ENCODE data around the gene EVA1C. TPM values are rescaled to one million over a fixed set of nuclear protein-coding genes. Genes with fewer than 3 reads are reported as not detected.
"Not testable (repeated sequence)": the region's sequence is repeated elsewhere in the genome, so short reads cannot be mapped to it uniquely, and the experiment has no call there.

EVA1C gene
- total RNA-seq, 1 experiment from 2014 or later: 22.2 TPM

DNA sequence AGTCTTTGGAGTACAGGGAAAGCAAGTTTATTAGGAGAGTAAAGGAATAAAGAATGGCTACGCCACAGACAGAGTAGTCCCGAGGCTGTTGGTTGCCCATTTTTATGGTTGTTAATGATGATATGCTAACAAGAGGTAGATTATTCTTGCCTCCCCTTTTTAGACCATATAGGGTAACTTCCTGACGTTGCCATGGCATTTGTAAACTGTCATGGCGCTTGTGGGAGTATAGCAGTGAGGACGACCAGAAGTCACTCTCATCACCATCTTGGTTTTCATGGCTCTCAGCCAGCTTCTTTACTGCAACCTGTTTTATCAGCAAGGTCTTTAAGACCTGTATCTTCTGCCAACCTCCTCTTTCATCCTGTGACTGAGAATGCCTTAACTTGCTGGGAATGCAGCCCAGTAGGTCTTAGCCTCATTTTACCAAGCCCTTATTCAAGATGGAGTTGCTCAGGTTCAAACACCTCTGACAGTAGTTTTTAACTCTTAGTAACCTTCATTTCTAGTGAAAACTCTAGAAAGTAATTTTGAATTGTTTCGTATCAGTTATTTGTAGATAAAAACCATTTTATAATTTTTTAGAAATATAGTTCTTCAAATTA lies 146.6 kb downstream of the EVA1C start:
- Mint-ChIP-seq H3K9me3 (ENCODE audit: unreplicated experiment) (peaks cover under 1% of the 10 kb centered on the region), H3K27me3 (ENCODE audit: insufficient read depth, unreplicated experiment) (no peaks in the 10 kb centered on the region), H3K27ac (ENCODE audit: low read depth, unreplicated experiment) (no peak overlapping the region), H3K4me1 (ENCODE audit: insufficient read depth, unreplicated experiment) (peaks cover 6% of the 10 kb centered on the region), H3K36me3 (ENCODE audit: insufficient read depth, unreplicated experiment) (no peaks in the 10 kb centered on the region), H3K4me3 (ENCODE audit: unreplicated experiment) (no peak overlapping the region)
- no peak for DNase-seq (ENCODE audit: unreplicated experiment)
- no TSS peak for BruUV-seq (replicated peaks)
- ChIA-PET POLR2A (no interaction called here), CTCF (interaction anchor here (4.5 kb wide), 1 partner anchor 11 kb away, joined by 20 read pairs; no protein-coding TSS in a partner anchor)
- TF ChIP-seq, protein P1, sequence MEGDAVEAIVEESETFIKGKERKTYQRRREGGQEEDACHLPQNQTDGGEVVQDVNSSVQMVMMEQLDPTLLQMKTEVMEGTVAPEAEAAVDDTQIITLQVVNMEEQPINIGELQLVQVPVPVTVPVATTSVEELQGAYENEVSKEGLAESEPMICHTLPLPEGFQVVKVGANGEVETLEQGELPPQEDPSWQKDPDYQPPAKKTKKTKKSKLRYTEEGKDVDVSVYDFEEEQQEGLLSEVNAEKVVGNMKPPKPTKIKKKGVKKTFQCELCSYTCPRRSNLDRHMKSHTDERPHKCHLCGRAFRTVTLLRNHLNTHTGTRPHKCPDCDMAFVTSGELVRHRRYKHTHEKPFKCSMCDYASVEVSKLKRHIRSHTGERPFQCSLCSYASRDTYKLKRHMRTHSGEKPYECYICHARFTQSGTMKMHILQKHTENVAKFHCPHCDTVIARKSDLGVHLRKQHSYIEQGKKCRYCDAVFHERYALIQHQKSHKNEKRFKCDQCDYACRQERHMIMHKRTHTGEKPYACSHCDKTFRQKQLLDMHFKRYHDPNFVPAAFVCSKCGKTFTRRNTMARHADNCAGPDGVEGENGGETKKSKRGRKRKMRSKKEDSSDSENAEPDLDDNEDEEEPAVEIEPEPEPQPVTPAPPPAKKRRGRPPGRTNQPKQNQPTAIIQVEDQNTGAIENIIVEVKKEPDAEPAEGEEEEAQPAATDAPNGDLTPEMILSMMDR (IDR thresholded peaks at IDR 0.05; ENCODE audit: unreplicated experiment): no peak
- intact Hi-C loops (cut with micrococcal nuclease): no loop called here

DNA sequence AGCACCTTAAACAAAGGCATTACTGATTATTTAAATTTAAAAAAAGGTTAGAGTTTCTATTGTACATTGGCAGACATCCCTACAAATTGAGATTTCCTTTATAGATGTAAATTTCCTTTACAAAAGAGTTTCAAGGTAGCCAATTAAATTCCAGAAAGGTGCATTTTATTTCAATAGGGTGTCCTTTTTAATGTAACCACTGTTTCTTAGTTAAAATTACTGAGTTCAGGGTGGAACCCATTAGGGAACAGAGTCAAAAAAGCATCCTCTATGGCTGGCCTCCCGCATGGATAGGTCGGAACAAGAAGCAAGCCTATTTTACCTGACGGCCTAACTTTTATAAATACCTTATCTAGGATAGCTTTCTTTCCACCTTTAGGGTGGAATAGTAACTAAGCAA lies 148.4 kb downstream of the EVA1C start:
- intact Hi-C loops (cut with micrococcal nuclease): no loop called here

DNA sequence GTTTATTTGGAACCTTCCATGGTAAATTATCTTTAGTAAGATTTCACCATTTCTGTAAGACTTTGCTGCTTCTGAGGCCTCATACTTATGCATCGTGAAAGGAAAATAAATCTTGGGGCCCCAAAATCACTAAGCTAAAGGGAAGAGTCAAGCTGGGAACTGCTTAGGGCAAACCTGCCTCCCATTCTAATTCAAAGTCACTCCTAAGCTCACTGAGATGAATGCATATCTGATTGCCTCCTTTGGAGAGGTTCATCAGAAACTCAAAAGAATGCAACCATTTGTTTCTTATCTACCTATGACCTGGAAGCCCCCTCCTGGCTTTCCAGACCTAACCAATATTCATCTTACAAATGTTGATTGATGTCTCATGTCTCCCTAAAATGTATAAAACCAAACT lies 149.0 kb downstream of the EVA1C start:
- H3K27me3 Mint-ChIP-seq (ENCODE audit: insufficient read depth, unreplicated experiment); H3K4me1 Mint-ChIP-seq (ENCODE audit: insufficient read depth, unreplicated experiment); BruUV-seq (replicated peaks); DNase-seq (ENCODE audit: unreplicated experiment); H3K36me3 Mint-ChIP-seq (ENCODE audit: insufficient read depth, unreplicated experiment); H3K9me3 Mint-ChIP-seq (ENCODE audit: unreplicated experiment); H3K27ac Mint-ChIP-seq (ENCODE audit: low read depth, unreplicated experiment); intact Hi-C loops (cut with micrococcal nuclease); H3K4me3 Mint-ChIP-seq (ENCODE audit: unreplicated experiment): not testable (repeated sequence)
- CTCF ChIA-PET: interaction anchor here (1.5 to 4.5 kb wide), 2 partner anchors 8 to 39 kb away, joined by 3 to 20 read pairs; no protein-coding TSS in a partner anchor
- POLR2A ChIA-PET: interaction anchor here (0.9 kb wide), 1 partner anchor 50 kb away, joined by 3 read pairs; the partner anchor contains the start of gene CFAP298

More for the DNA sequence above, 148.4 kb downstream of the EVA1C start:
- Mint-ChIP-seq H3K27me3 (ENCODE audit: insufficient read depth, unreplicated experiment) (no peaks in the 10 kb centered on the region), H3K27ac (ENCODE audit: low read depth, unreplicated experiment) (no peak overlapping the region), H3K36me3 (ENCODE audit: insufficient read depth, unreplicated experiment) (no peaks in the 10 kb centered on the region), H3K4me1 (ENCODE audit: insufficient read depth, unreplicated experiment) (no peaks in the 10 kb centered on the region), H3K4me3 (ENCODE audit: unreplicated experiment) (no peak overlapping the region), H3K9me3 (ENCODE audit: unreplicated experiment) (peaks cover 9% of the 10 kb centered on the region)
- TF ChIP-seq, protein P1 (IDR thresholded peaks at IDR 0.05; ENCODE audit: unreplicated experiment): no peak
- ChIA-PET CTCF (interaction anchor here (1.7 to 4.5 kb wide), 2 partner anchors 9 to 40 kb away, joined by 4 to 20 read pairs; no protein-coding TSS in a partner anchor), POLR2A (interaction anchor here (0.9 to 1.7 kb wide), 2 partner anchors 8 to 51 kb away, joined by 3 to 7 read pairs; partner anchors contain the start of gene CFAP298)
- BruUV-seq (replicated peaks): no TSS peak
- no peak for DNase-seq (ENCODE audit: unreplicated experiment)

DNA sequence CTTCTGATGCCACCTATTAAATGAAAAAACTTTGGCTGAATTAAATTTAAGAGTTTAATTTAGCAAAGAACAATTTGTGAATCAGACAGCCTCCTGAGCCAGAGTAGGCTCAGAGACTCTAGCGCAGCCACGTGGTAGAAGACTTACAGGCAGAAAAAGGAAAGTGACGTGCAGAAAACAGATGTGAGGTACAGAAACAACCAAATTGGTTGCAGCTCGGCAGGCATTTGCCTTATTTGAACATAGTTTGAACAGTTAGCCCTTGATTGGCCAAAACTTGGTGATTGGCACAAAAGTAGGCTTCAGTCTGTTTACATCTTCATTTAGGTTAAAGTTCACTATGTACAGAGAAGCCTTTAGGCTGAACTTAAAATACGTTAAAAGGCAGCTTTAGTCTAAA lies 149.9 kb downstream of the EVA1C start:
- no peaks in the 10 kb centered on the region for H3K4me1 Mint-ChIP-seq (ENCODE audit: insufficient read depth, unreplicated experiment)

More for the DNA sequence above, 149.9 kb downstream of the EVA1C start:
- Mint-ChIP-seq H3K9me3 (ENCODE audit: unreplicated experiment) (peaks cover 9% of the 10 kb centered on the region), H3K36me3 (ENCODE audit: insufficient read depth, unreplicated experiment) (no peaks in the 10 kb centered on the region), H3K4me3 (ENCODE audit: unreplicated experiment) (no peak overlapping the region), H3K27me3 (ENCODE audit: insufficient read depth, unreplicated experiment) (no peaks in the 10 kb centered on the region), H3K27ac (ENCODE audit: low read depth, unreplicated experiment) (no peak overlapping the region)
- BruUV-seq (replicated peaks): no TSS peak
- CTCF ChIA-PET: interaction anchor here (0.6 to 1.5 kb wide), 2 partner anchors 39 to 53 kb away, joined by 3 read pairs; no protein-coding TSS in a partner anchor
- POLR2A ChIA-PET: interaction anchor here (0.6 kb wide), 1 partner anchor 169 kb away, joined by 3 read pairs; no protein-coding TSS in a partner anchor
- TF ChIP-seq, protein P1 (IDR thresholded peaks at IDR 0.05; ENCODE audit: unreplicated experiment): peak; percentile 18
- no peak for DNase-seq (ENCODE audit: unreplicated experiment)
- intact Hi-C loops (cut with micrococcal nuclease): no loop called here
